Endothelial cell of umbilical vein (primary cell): ENCODE measurements around the gene PKP3. TPM values are rescaled to one million over a fixed set of nuclear protein-coding genes. Genes with fewer than 3 reads are reported as not detected.

Source experiments
- BruUV-seq: library from RNA; stranded (reverse); fragments of 400-500 nt; replicated peaks from 2 replicates; lab custom pipeline; 2021; lab: Mats Ljungman, UMichigan
- CTCF ChIA-PET: fragments of 300-600, 350-600 bp; sonication (Branson Sonifier 250); formaldehyde crosslinking; loops from one replicate; lab custom pipeline; 2021; ENCODE audit warnings: antibody characterized with exemption, inconsistent platforms; lab: Charles Lee
- POLR2A ChIA-PET: fragments of 300-600, 350-600 bp; sonication (Branson Sonifier 250); formaldehyde crosslinking; loops from one replicate; lab custom pipeline; 2021; ENCODE audit warnings: antibody characterized with exemption, inconsistent platforms; lab: Charles Lee
- DNase-seq: peaks from one replicate; pipeline ENCODE4 v3.0.0-alpha.2; 2011; ENCODE audit warnings: low read depth, low spot score
- FAIRE-seq: peaks from 2 replicates; lab custom pipeline; 2011; peaks lifted over from hg19 to GRCh38; lab: Jason Lieb, UNC
- H2AFZ ChIP-seq: 2 replicates; pipeline ENCODE4 v1.6.0; 2012; ENCODE audit warnings: low read depth, low read length, control low read depth, inconsistent platforms
- H3K27ac ChIP-seq: 2 replicates; pipeline ENCODE4 v1.5.1; 2011; ENCODE audit warnings: low read depth, mild to moderate bottlenecking, control low read depth, low read length, moderate library complexity; ENCODE audit not compliant: insufficient read depth
- H3K27me3 ChIP-seq, 2 experiments: 2 replicates each; pipeline versions ENCODE4 v1.6.0 to v1.6.1; 2011; ENCODE audit warnings: low read length in 2 of 2, mixed read lengths in 1 of 2; ENCODE audit not compliant: control insufficient read depth in 2 of 2, insufficient read depth in 2 of 2
- H3K36me3 ChIP-seq, 2 experiments: 2 replicates in 1 of 2; 3 replicates in 1 of 2; pipeline ENCODE4 v1.5.1; 2011; ENCODE audit warnings: low read length in 2 of 2, mild to moderate bottlenecking in 1 of 2, moderate library complexity in 1 of 2; ENCODE audit not compliant: control insufficient read depth in 2 of 2, insufficient read depth in 2 of 2; ENCODE audit errors: extremely low read depth in 1 of 2
- H3K4me1 ChIP-seq: 3 replicates; pipeline ENCODE4 v1.5.1; 2011; ENCODE audit warnings: mild to moderate bottlenecking, low read length; ENCODE audit not compliant: control insufficient read depth, insufficient read depth; ENCODE audit errors: extremely low read depth
- H3K4me2 ChIP-seq: 2 replicates; pipeline ENCODE4 v1.6.1; 2011; ENCODE audit warnings: low read length, control low read depth, mixed read lengths; ENCODE audit not compliant: insufficient read depth
- H3K4me3 ChIP-seq, 3 experiments: fragments of 200-600 bp in 1 of 3; sonication (generic), shearing (Covaris generic) in 1 of 3; replicated peaks in 1 of 3; 2 replicates each; pipeline ENCODE4 v1.5.1; 2011 to 2016; ENCODE audit warnings: control low read depth in 3 of 3, low read length in 3 of 3, mild to moderate bottlenecking in 2 of 3, inconsistent platforms in 1 of 3, low read depth in 1 of 3, moderate library complexity in 1 of 3; ENCODE audit not compliant: insufficient read depth in 1 of 3
- H3K79me2 ChIP-seq: 2 replicates; pipeline ENCODE4 v1.6.0; 2012; ENCODE audit warnings: low read length, inconsistent platforms; ENCODE audit not compliant: control insufficient read depth, insufficient read depth
- H3K9ac ChIP-seq: replicated peaks from 2 replicates; pipeline ENCODE3; 2011; ENCODE audit warnings: low read length, control low read depth; ENCODE audit not compliant: insufficient read depth; ENCODE audit errors: extremely low read depth
- H3K9me1 ChIP-seq: replicated peaks from 3 replicates; pipeline ENCODE4 v1.6.0; 2011; ENCODE audit warnings: mild to moderate bottlenecking, low read length; ENCODE audit not compliant: control insufficient read depth, insufficient read depth; ENCODE audit errors: extremely low read depth
- H3K9me3 ChIP-seq: replicated peaks from 2 replicates; pipeline ENCODE4 v1.5.1; 2012; ENCODE audit warnings: low read length, inconsistent platforms; ENCODE audit not compliant: control insufficient read depth, insufficient read depth
- H4K20me1 ChIP-seq: replicated peaks from 2 replicates; pipeline ENCODE3; 2011; ENCODE audit warnings: mild to moderate bottlenecking, low read length; ENCODE audit not compliant: control insufficient read depth, insufficient read depth; ENCODE audit errors: extremely low read depth
- CTCF ChIP-seq, 2 donors: IDR thresholded peaks; 1 replicate in 1 of 2; 2 replicates in 1 of 2; pipeline ENCODE4 v1.5.1; 2011; ENCODE audit warnings: low read length in 2 of 2, mild to moderate bottlenecking in 2 of 2, moderate library complexity in 2 of 2, control low read depth in 1 of 2, inconsistent platforms in 1 of 2, low read depth in 1 of 2; ENCODE audit not compliant: insufficient read depth in 1 of 2; ENCODE audit errors: extremely low read depth in 1 of 2
- EZH2 ChIP-seq: IDR thresholded peaks from 2 replicates; pipeline ENCODE4 v1.6.1; 2012; ENCODE audit warnings: borderline replicate concordance, low read depth, mild to moderate bottlenecking, moderate library complexity, low read length, inconsistent platforms; ENCODE audit not compliant: severe bottlenecking
- FOS ChIP-seq: IDR thresholded peaks from 2 replicates; pipeline ENCODE4 v1.6.1; 2011; ENCODE audit warnings: mild to moderate bottlenecking, low read length, moderate library complexity, borderline replicate concordance; ENCODE audit not compliant: insufficient read depth
- GATA2 ChIP-seq: IDR thresholded peaks from 2 replicates; pipeline ENCODE4 v1.7.0; 2011; ENCODE audit warnings: low read depth, mild to moderate bottlenecking, moderate library complexity, mixed read lengths, low read length; ENCODE audit not compliant: insufficient read length, insufficient read depth
- JUN ChIP-seq: IDR thresholded peaks from 2 replicates; pipeline ENCODE4 v1.6.1; 2011; ENCODE audit warnings: borderline replicate concordance, low read depth; ENCODE audit not compliant: insufficient read length, insufficient read depth
- MAX ChIP-seq: IDR thresholded peaks from 2 replicates; pipeline ENCODE4 v1.6.1; 2011; ENCODE audit not compliant: insufficient read depth, insufficient read length
- MYC ChIP-seq: IDR thresholded peaks from one replicate; pipeline ENCODE4 v1.6.1; 2011; ENCODE audit warnings: mild to moderate bottlenecking, low read depth, low read length
- POLR2A ChIP-seq: IDR thresholded peaks from 2 replicates; pipeline ENCODE4 v1.6.1; 2012; ENCODE audit warnings: low read depth, mild to moderate bottlenecking, control low read depth, low read length
- POLR2AphosphoS5 ChIP-seq: IDR thresholded peaks from 2 replicates; pipeline ENCODE4 v1.6.1; 2012; ENCODE audit warnings: low read depth, mild to moderate bottlenecking, control low read depth, low read length, moderate library complexity; ENCODE audit not compliant: insufficient read depth
- dilution Hi-C: fragments of 300-500 bp; cut with MboI; formaldehyde crosslinking; loops from one replicate; pipeline ENCODE4 v1.15.0; 2019; ENCODE audit warnings: low sequenced_read_pairs; ENCODE audit not compliant: extremely low pct_ligation_motif_present
- intact Hi-C: fragments of 100-400 bp; cut with micrococcal nuclease; formaldehyde crosslinking; loops from one replicate; pipeline ENCODE4 v1.10.0; 2022
- polyA plus RNA-seq, 4 experiments: library from polyadenylated mRNA; depleted of rRNA in 3 of 4; stranded (reverse) in 3 of 4; unstranded in 1 of 4; fragments of >200 nt; gene quantifications; 2 replicates each; pipeline versions ENCODE4 v1.2.1 to v1.2.3, GENCODE V29; 2011 to 2012; ENCODE audit warnings: missing spikeins in 1 of 4
- total RNA-seq: library from RNA; stranded (reverse); gene quantifications from 2 replicates; pipeline ENCODE4 v1.2.3, GENCODE V29; 2021

The PKP3 gene
- total and polyA plus RNA-seq, 2 donors (not counting 3 experiments of a cell fraction or from before 2014, with no cell fraction given), result 0.27 to 0.59 TPM

GRCh38 chr11:394858-395655 lies 1.0 kb downstream of the PKP3 start:
- Histone ChIP-seq H3K9me1 (no peaks in the 10 kb centered on the region), H3K9me3 (no peaks in the 10 kb centered on the region), H3K27me3 (peaks cover 0 to 3% of the 10 kb centered on the region in 2 experiments), H3K4me2 (no peak overlapping the region), H3K4me1 (peaks cover 2% of the 10 kb centered on the region), H3K79me2 (no peaks in the 10 kb centered on the region), H4K20me1 (no peaks in the 10 kb centered on the region), H2AFZ (no peak overlapping the region), H3K36me3 (no peaks in the 10 kb centered on the region), H3K27ac (no peak overlapping the region), H3K9ac (no peak overlapping the region), H3K4me3 (no peak overlapping the region)
- DNase-seq, result no peak
- BruUV-seq, result no TSS peak
- ChIA-PET POLR2A (no interaction called here), CTCF (interaction anchor here (1.8 kb wide), 1 partner anchor 74 kb away, joined by 4 read pairs; no protein-coding TSS in a partner anchor)
- no peak for TF ChIP-seq FOS
- no peak for TF ChIP-seq CTCF (IDR thresholded peaks at IDR 0.05; ENCODE audit: extremely low read depth in 1 of 2, insufficient read depth in 1 of 2, low read depth in 1 of 2, low read length in 2 of 2)
- no peak for TF ChIP-seq MAX
- no peak for TF ChIP-seq EZH2
- no peak for TF ChIP-seq GATA2
- no peak for TF ChIP-seq POLR2A
- no peak for TF ChIP-seq POLR2AphosphoS5
- TF ChIP-seq MYC, result no peak
- no peak for TF ChIP-seq JUN
- intact Hi-C loops (no loop called here), dilution Hi-C loops (no loop called here)
- no peak for FAIRE-seq
